Kidney capillary endothelial cell (primary cell): ENCODE data around the gene UCN2.
"Not testable (repeated sequence)": the region's sequence is repeated elsewhere in the genome, so short reads cannot be mapped to it uniquely, and the experiment has no call there.

Source experiments
- DNase-seq: peaks from one replicate; pipeline ENCODE4 v3.0.0-alpha.2; 2018; ENCODE audit warnings: low spot score

Gene UCN2

GRCh38 chr3:48536116-48536515, 27.5 kb downstream of the UCN2 start:
- DNase-seq = no peak

- no peak for DNase-seq
Measured at GRCh38 chr3:48535578-48535977, 28.0 kb downstream of the UCN2 start.

- no peak for DNase-seq
Measured at GRCh38 chr3:48532977-48533337, 30.6 kb downstream of the UCN2 start.

GRCh38 chr3:48532271-48532976, 31.2 kb downstream of the UCN2 start:
- no peak for DNase-seq

- not testable (repeated sequence) for DNase-seq
Measured at GRCh38 chr3:48530701-48531100, 32.9 kb downstream of the UCN2 start.

GRCh38 chr3:48528754-48529153, 34.8 kb downstream of the UCN2 start:
- DNase-seq = no peak

GRCh38 chr3:48528048-48528447, 35.5 kb downstream of the UCN2 start:
- no peak for DNase-seq

- no peak for DNase-seq
Measured at GRCh38 chr3:48524970-48525369, 38.6 kb downstream of the UCN2 start.

GRCh38 chr3:48521635-48522034, 41.9 kb downstream of the UCN2 start:
- DNase-seq = no peak

GRCh38 chr3:48519277-48519643, 44.3 kb downstream of the UCN2 start:
- no peak for DNase-seq

- no peak for DNase-seq
Measured at GRCh38 chr3:48518638-48519276, 44.8 kb downstream of the UCN2 start.

- DNase-seq = no peak
Measured at GRCh38 chr3:48518069-48518468, 45.5 kb downstream of the UCN2 start.

GRCh38 chr3:48516571-48516970, 47.0 kb downstream of the UCN2 start:
- no peak for DNase-seq

GRCh38 chr3:48514431-48515227, 49.0 kb downstream of the UCN2 start:
- DNase-seq = no peak
